Measurements from ENCODE around the gene PARVB.

PARVB gene

DNA sequence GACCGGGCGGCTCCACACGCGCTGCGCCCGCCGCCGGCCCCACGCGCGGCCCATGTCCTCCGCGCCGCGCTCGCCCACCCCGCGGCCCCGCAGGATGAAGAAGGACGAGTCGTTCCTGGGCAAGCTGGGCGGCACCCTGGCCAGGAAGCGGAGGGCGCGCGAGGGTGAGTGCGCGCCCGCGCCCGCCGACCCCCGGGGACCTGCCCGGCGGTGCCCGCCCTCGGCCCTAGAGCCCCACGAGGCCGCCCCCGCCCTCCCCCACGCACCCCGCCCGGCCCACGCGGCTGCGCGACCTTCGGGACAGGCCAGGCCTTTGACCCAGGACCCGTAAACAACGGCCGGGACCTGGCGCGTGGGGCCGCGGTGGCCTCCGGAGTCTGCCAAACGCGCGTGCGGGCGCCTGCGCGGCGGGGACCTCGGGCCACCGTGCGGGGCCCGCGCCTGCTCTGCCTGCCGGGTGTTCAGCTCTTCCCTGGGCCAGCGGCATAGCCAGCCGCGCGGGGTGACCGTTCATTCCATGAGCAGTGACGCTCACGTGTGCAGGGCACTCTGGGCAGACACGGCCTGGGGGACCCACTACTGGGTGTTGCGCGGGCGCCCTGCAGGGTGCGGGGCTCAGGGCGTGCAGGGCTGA, at the start of gene PARVB:
Gene PARVB, plus strand, starts transcription at position 15 of the 634 bp plus-strand sequence. Its CDS starts 38 bp downstream, at position 53.
- DNase-seq = no peak

GRCh38 chr22:43975041-43975440, 49.1 kb upstream of the PARVB start:
- no peak for DNase-seq

DNA sequence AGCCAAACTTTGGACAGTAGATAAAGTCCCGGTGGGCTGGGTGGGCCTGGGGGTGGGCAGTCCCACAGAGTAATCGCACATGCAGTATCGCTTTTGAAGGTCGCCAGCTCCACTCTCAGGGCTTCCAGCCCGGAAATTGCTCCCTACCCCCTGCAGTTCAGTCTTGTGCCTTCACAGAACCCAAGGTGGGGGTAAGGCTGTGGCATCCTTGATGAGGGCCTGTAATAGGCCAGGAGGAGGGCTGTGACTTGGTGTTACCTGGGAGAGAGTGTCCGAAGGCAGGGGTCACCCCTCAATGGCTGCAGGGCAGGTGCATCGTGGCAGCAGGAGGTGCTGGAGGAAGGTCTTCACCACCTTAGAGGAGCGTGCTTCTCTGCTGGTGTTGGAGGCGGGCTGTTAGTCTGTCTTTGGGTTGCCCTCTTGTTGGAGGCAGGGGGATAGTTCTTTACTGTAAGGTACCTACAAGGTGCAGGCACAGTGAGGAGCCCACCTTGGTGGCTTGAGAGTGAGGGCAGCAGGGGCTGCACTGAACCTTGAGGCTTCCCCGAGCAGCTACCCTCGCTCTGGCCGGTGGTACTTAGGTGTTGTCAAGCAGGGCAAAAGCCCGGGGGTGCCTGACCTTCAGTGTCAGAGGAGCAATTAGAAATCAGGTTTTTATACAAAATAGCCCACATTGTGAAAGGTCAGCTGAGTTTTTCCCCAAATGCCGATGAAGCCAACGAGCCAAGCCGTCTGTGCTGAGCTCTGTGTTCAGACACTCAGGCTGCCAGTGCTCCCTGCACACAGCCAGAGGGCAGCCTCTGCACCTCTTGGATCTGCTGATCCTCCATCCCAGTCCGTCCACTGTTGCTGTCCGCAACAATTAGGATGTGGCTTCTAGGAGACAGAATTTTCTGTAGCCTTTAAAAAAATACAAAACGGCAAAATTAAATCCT, 47.0 kb upstream of the PARVB start:
- DNase-seq = no peak

DNA sequence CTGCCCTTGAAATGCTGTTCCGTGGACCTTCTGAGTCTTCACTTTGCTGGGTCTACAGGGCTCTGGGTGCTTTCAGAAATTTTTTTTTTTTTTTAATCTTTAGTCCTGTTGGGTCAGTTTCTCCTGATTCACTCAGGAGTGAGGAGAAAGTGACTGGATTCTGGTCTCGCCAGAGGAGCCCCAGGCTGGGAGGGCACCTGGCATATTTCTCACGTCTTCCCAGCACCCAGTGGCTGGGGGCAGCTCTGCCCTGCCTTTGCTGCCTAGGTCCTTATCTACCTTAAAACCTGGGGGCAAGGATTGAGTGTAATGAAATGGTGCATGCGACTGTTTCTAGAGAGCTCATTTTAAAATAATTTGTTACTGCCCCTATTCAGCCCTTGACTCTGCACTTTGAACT, 45.5 kb upstream of the PARVB start:
- no peak for DNase-seq

DNA sequence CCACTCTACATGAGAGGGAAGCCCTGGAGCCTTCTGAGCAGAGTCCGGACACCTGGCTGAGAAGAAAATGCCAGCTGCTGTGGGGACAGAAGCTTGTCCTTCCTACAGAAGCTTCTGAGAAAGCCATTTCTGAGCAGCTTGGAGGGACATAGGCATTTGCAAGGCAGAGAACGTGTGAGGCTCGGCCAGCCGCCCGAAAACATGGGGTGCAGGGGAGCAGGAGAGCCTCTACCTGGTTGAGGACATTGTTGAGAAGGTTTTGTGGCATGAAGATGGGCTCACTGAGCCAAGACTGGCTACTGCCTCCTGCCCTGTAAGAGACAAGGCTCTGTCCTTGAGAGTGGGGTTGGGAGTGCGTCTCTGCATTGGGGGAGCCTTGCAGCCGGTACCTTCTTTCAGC, 43.5 kb upstream of the PARVB start:
- no peak for DNase-seq

- DNase-seq = no peak
Measured at GRCh38 chr22:43980996-43981395, 43.1 kb upstream of the PARVB start.

- no peak for DNase-seq
Measured at GRCh38 chr22:43983808-43984207, 40.3 kb upstream of the PARVB start.

DNA sequence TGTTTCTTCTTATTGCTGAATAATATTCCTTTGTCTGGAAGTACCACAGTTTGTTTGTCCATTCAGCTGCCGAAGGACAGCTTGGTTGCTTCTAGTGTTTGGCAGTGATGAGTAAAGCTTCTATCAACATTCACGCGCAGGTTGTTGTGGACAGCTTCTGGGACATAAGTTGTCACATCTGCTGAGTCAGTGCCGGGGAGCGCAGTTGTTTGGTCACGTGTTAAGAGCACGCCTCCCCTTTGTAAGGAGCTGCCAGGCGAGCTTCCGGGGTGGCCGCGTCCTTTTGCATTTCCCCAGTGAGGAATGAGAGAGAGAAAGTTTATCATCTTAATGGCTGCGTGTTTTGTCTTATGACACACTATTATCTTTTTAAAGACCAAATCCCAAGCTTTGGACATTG, 38.6 kb upstream of the PARVB start:
- DNase-seq = no peak

DNA sequence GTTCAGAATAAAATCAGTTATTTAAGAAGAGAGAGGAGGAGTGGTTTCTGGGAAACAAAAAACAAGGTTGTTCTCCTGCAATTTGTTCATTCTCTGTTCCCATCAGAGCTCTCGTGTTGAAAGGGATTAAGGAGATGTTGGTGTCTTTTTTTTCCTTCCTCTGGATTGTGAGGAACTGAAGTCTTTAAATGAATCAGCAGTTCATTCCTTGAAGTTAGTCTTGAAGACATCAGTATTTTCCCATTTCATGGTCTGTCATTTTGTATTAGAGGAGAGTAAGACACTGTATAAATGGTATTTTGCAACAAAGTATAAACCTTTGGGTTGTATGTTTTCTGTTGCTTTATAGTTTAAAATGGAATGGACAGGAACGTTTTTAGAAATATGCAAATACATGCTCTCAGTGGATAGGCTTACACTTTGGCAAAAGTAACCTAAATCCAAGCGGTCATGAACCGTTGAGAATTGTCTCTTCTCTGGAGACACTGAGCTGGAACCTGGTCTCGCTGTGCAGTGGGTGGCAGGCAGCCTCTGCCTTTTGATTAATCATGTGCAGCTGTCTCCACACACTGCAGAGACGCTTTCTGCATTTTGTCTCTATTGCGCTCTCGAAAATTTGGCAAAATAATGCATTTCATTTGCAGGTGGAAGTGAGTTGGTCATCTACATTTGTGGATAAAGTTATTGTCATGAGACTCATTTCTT, 35.8 kb upstream of the PARVB start:
- DNase-seq = no peak

DNA sequence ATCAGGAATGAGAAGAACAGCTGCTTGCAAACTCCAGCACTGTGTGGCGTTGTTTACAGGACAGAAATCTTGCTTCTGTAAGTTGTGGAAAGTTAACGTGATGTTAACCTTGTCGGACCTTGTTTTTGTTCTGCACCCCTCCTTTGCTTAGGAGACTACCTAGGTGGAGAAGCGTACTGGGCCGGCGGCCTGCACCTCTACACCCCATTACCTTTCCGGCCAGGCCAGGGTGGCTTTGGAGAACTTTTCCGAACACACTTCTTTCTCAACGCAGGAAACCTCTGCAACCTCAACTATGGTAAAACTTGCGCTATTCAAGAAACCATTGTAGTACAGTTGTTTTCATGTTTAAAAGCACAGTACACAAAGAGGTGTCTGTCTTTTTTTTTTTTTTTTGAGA, 35.1 kb upstream of the PARVB start:
- DNase-seq = no peak

DNA sequence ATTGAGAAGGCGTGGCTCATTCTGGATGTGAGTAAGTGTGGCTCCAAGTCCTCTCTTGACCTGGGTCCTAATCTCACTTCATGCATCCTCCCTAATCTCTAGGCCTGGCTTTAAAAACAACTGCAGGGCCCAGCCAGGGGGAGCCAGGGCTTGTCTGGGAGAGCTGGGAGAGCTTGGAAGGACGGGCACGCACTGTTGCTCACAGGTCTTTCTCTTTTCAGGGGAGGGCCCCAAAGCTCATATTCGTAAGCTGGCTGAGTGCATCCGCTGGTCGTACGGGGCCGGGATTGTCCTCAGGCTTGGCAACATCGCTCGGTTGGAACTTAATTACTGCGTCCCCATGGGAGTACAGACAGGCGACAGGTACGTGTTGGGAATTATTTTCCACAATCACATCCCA, 34.1 kb upstream of the PARVB start:
- DNase-seq = no peak

- no peak for DNase-seq
Measured at GRCh38 chr22:43991316-43992020, 32.6 kb upstream of the PARVB start.

GRCh38 chr22:43992331-43992821, 31.7 kb upstream of the PARVB start:
- DNase-seq = no peak

- DNase-seq = no peak
Measured at GRCh38 chr22:43993072-43993760, 30.9 kb upstream of the PARVB start.

DNA sequence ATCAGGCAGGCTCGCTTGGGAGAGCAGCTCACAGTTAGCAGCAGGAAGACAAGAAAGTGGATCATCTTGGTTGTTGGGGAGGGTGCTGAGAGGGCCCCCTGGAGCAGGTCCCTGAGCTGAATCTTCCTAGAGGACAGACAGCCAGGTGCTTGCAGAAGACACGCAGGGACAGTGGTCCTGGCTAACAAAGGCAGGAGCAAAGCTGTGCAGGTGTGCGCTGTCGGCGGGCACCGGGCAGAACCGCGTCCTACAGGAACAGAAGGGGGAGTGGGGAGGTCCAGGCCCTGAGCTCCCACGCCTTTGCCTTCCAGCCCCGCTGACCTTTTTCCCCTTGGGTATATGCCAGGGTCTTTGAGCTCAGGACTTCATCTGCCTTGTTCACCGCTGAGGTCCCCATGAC, 30.1 kb upstream of the PARVB start:
- no peak for DNase-seq

DNA sequence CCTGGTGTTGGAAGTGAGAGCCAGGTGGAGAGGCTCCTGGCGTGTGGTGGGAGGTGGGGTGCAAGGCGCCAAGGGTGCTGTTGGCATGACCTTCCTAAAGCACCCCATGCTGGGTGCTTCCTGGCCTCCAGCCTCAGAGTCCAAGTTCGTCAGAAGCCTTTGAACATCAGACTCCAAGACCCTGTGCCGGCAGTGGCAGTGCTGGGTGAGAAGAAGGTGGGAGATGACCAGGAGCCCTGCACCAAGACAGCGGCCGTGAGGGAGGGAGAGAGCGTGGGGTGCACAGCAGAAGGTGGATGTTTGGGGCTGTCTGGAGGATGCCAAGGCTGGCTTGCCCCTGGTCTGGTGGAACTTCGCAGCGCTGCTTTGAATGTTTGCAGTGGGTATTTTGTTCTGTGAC, 29.7 kb upstream of the PARVB start:
- no peak for DNase-seq

DNA sequence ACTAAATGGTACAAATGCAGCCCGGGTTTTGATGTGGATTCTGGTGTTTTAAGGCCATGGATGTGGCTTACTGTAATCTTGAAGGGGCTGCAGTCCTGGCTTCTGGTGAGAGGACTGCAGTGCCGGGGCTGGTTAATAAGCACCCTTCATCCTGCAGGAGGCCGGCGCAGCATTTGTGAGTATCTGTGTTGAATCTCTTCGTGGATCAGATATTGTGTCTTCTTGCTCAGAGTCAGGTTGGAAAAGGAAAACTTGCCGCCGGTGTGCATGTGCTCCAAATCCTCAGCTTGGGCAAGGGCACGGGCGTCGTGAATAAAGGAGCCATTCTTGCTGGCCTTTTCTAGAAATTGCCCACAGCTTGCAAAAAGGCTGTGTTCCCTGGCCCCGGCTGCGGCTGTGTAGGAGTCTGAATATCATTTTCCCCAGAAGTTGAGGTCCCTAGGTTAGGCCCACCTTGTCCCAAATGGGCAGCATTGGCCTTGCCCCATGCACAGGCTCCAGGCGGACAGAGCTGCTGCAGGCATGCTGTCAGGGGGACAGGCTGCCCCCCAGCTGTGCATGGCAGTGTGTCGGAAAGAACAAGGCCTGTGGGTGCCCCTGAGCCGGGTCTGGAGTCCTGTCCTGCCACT, 28.9 kb upstream of the PARVB start:
- no peak for DNase-seq

DNA sequence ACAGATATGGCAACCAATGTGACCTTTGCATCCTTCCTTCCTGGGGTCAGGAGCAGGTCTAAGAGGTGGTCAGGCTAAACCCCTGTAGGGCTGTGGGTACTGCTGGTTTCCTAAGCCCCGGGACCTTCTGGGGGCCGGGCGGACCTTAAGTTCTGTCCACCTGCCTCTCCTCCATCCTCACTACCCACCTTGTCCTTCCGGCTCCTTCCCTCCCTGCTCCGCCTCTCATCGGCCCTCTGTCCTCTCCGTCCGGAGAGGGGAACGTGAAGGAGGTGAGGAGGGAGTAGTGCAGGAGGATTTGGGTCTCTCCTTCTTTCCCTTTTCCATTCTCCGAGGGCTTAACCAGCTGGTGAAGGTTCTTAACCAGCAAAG, 28.3 kb upstream of the PARVB start:
- no peak for DNase-seq

DNA sequence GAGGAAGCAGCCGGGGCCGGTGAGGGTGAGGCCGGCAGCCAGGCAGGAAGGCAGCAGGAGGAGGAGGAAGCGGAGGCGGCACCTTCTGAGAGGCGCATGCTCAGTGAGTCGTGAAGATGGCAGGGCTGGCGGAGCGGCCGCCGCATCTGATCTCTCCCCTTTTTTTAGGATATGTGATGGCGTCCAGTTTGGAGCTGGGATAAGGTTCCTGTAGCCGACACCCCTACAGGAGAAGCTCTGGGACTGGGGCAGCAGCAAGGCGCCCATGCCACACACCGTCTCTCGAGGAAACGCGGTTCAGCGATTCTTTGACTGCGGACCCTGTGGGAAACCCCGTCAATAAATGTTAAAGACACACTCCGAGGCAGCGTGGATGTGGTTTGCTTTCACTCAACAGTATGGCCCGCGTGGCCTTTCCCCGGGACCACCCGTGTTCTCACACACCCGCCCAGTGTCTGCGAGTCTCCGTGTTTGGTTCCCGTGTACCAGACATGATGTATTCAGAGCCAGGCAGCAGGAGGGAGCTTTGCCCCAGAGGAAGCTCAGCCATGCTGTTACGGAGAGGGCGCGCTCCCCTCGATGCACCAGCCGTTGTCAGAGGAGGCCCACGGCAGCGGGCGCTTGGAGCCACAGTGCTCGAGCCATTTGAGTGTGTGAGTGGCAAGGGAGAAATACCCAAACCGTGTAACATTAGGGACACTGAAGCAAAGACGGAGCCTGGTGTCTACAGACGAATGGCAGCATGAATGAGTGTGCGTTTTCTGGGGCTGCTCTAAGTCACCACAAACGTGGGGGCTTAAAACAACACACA, 27.7 kb upstream of the PARVB start:
- DNase-seq = no peak

GRCh38 chr22:43996981-43997265, 27.2 kb upstream of the PARVB start:
- no peak for DNase-seq

GRCh38 chr22:43998679-43999264, 25.3 kb upstream of the PARVB start:
- no peak for DNase-seq

Measured in NCI-H1092 (cell line).